ENCODE results near the gene PEX1.
"Not testable (repeated sequence)": the region's sequence is repeated elsewhere in the genome, so short reads cannot be mapped to it uniquely, and the experiment has no call there.

The PEX1 gene

DNA sequence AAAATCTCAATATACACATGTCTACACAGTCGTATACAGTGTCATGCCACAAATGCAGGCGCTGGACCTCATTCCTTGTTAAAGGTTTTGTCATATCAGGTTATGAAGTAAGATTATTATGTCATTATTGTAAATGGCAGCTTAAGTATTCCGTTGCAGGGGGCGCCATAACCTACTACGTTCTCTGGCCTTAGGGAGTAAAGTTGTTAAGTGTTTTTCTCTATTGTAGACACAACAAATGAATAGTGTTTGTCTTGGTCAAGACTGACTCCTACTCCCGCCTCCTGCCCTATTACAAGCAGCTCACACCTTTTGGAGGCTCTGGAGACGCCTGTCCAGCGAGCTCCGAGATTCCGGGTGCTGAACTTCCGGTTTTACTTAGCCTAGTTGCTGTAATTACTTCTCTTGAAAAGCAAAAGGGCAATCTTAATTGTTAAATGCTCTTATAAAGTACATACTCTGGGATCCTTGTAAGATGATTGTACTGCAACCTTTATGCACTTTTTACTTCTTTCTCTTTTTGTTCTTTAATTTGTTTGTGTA, 80.0 kb downstream of the PEX1 start:
- DNase-seq (ENCODE audit: extremely low spot score), result peak; percentile 34
- ChIA-PET POLR2A (interaction anchor here (1.5 kb wide), 1 partner anchor 203 kb away, joined by 5 read pairs; the partner anchor contains the start of genes ANKIB1 and KRIT1), CTCF (interaction anchor here (0.7 to 6.1 kb wide), 33 partner anchors 9 to 1358 kb away, joined by 3 to 126 read pairs (median 5); partner anchors contain the start of genes ANKIB1, KRIT1, LRRD1 and MTERF1)
- TF ChIP-seq, protein P1, sequence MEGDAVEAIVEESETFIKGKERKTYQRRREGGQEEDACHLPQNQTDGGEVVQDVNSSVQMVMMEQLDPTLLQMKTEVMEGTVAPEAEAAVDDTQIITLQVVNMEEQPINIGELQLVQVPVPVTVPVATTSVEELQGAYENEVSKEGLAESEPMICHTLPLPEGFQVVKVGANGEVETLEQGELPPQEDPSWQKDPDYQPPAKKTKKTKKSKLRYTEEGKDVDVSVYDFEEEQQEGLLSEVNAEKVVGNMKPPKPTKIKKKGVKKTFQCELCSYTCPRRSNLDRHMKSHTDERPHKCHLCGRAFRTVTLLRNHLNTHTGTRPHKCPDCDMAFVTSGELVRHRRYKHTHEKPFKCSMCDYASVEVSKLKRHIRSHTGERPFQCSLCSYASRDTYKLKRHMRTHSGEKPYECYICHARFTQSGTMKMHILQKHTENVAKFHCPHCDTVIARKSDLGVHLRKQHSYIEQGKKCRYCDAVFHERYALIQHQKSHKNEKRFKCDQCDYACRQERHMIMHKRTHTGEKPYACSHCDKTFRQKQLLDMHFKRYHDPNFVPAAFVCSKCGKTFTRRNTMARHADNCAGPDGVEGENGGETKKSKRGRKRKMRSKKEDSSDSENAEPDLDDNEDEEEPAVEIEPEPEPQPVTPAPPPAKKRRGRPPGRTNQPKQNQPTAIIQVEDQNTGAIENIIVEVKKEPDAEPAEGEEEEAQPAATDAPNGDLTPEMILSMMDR (IDR thresholded peaks at IDR 0.05; ENCODE audit: control extremely low read depth, extremely low read depth, low read depth, missing control alignments), result peak; percentile 50

DNA sequence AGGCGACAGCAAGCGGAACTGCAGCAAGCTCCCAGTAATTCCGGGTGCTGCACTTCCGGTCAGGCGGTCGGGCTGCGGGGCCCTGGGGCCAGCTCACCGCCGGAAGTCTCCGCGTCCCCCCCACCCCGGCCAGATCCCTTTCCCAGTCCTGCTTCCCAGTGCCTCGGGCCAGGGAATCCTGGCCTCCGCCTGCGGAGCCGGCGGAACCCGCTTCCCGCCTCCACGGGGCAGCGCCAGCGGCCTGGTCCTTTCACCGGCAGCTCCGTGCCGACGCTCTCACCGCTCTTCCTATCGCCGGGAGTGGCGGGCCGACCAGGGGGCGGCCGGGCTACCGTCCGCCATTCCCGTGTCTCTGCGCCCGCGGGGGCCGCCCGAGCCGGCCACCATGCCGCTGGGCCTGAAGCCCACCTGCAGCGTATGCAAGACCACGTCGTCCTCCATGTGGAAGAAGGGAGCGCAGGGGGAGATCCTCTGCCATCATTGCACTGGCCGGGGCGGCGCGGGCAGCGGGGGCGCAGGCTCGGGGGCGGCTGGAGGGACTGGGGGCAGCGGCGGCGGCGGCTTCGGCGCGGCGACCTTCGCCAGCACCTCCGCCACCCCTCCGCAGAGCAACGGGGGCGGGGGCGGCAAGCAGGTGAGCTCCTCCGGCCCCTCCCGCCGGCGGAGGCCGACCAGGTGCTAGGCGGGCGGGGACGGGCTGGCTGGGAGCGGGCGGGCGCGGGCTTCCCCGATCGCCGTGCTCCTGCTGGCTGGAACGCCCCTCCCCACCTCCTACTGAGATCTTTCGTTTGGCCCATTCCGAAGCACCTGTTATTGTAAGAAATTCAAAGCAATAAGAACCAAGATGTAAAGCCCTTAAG, 80.7 kb downstream of the PEX1 start, which contains the start of gene GATAD1:
Gene GATAD1 (plus strand): TSS at position 138 of the 860 bp plus-strand sequence. CDS start 248 bp downstream, at position 386.
- POLR2A ChIA-PET, result interaction anchor here (1.1 to 1.5 kb wide), 2 partner anchors 24 to 202 kb away, joined by 3 to 5 read pairs; partner anchors contain the start of genes ANKIB1 and KRIT1
- TF ChIP-seq, protein P1 (IDR thresholded peaks at IDR 0.05; ENCODE audit: control extremely low read depth, extremely low read depth, low read depth, missing control alignments), result peak; percentile 93
- DNase-seq (ENCODE audit: extremely low spot score), result peak; percentile 90
- CTCF ChIA-PET, result interaction anchor here (0.6 to 6.1 kb wide), 62 partner anchors 8 to 1992 kb away, joined by 3 to 126 read pairs (median 4); partner anchors contain the start of genes AKAP9, ANKIB1, CYP51A1 and KRIT1

DNA sequence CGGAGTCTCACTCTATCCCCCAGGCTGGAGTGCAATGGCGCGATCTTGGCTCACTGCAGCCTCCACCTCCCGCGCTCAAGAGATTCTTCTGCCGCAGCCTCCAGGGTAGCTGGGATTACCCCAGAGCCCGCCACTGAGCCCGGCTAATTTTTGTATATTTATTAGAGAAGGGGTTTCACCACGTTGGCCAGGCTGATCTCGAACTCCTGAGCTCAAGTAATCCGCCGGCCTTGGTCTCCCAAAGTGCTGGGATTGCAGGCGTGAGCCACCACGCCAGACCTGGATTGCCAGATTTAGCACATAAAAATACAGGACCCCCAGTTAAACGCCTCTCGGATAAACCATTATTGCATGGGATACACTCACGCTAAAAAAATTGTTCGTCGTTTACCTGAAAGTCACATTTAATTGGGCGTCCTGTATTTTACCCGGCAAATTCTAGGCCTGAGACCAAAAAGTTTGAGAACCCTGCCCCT, 81.4 kb downstream of the PEX1 start:
- TF ChIP-seq, protein P1 (IDR thresholded peaks at IDR 0.05; ENCODE audit: control extremely low read depth, extremely low read depth, low read depth, missing control alignments), result no peak
- POLR2A ChIA-PET, result interaction anchor here (1.1 to 1.5 kb wide), 2 partner anchors 23 to 201 kb away, joined by 3 to 5 read pairs; partner anchors contain the start of genes ANKIB1 and KRIT1
- no peak for DNase-seq (ENCODE audit: extremely low spot score)
- CTCF ChIA-PET, result interaction anchor here (0.6 to 6.1 kb wide), 57 partner anchors 9 to 1992 kb away, joined by 3 to 126 read pairs (median 4); partner anchors contain the start of genes AKAP9, ANKIB1, CYP51A1 and KRIT1

DNA sequence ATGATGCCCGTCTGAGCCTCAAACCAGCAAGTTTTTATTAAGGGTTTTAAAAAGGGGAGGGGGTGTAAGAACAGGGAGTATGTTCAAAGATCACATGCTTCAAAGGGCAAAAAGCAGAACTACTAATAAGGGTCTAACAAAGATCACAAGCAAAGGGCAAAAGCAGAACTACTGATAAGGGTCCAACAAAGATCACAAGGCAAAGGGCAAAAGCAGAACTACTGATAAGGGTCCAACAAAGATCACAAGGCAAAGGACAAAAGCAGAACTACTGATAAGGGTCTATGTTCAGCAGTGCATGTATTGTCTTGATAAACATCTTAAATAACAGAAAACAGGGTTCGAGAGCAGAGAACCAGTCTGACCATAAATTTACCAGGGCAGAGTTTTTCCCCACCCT, 85.6 kb downstream of the PEX1 start:
- POLR2A ChIA-PET; DNase-seq (ENCODE audit: extremely low spot score); CTCF ChIA-PET: not testable (repeated sequence)

DNA sequence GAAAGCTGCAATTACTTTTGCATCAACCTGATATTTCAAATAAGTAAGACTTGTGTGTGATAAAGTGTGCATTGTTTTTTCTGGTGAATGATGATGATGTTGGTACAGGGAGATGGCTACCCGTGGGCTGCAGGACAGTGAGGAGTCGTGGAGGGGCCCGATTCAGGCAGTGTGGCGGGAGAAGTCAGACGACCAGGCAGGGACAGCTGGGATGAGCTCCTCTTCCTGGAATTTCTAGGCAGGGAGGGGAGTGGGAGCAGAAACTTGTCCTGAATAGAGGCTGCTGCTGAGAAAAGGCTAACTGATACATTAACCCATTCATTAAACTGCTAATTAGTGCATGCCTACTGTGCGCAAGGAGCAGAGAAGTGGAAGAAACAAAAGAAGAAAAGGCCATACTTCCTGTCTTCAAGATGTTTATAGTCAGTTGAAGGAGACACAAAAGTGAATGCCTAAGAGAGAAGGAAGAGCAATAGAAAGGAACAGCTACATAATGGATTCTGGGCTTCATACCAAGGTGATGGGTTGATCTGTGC, 90.3 kb downstream of the PEX1 start:
- ChIA-PET POLR2A (no interaction called here), CTCF (interaction anchor here (1.1 to 2.2 kb wide), 5 partner anchors 9 to 276 kb away, joined by 3 to 17 read pairs (median 5); partner anchors contain the start of genes GATAD1, PEX1 and RBM48)
- TF ChIP-seq, protein P1 (IDR thresholded peaks at IDR 0.05; ENCODE audit: control extremely low read depth, extremely low read depth, low read depth, missing control alignments), result no peak
- DNase-seq (ENCODE audit: extremely low spot score), result no peak
